ENCODE measurements around the gene GPR108. TPM values are rescaled to one million over a fixed set of nuclear protein-coding genes. Genes with fewer than 3 reads are reported as not detected.

GPR108 gene
- total and polyA plus RNA-seq, 2 experiments from 2014 or later = 66.6 to 120 TPM

DNA sequence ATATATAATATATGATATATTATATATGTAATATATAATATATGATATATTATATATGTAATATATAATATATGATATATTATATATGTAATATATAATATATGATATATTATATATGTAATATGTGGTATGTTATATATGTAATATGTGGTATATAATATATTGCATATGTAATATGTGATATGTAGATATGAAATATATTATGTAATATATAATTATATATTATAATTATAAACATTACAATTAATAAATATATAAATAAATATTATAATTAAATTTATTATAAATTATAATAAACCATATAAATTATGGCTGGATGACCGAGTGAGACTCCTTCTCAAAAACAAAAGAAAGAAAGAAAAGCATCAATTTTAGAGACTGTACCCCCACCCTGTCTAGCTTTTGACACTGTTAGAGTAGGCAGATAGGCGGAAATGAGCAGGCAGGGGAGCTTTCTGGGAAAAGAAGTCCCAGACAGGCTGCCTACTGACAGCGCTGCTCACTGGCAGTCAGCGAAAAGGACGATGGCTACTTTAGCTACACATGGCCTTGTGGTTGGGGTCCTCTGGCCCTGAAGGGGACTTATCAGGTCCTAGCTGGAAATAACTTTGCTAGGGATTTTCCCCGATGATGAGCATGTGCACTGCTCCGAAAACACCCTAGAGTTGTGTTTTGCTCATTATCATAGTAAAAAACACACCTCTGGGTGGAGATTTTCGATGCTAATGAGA lies 36.6 kb downstream of the GPR108 start:
- no peaks in the 10 kb centered on the region for H3K9me2 ChIP-seq (replicated peaks; ENCODE audit: insufficient read depth)
- H4K20me1 ChIP-seq (ENCODE audit: insufficient read depth, poor library complexity, severe bottlenecking) = no peaks in the 10 kb centered on the region
- H2AFZ ChIP-seq = no peak overlapping the region
- no peaks in the 10 kb centered on the region for H3K27me3 ChIP-seq
- DNase-seq (ENCODE audit: low spot score) = no peak
- H3K4me1 ChIP-seq (ENCODE audit: insufficient read depth) = no peaks in the 10 kb centered on the region
- H3K27ac ChIP-seq = no peak overlapping the region
- no peaks in the 10 kb centered on the region for H3K79me2 ChIP-seq
- H3K4me2 ChIP-seq = no peak overlapping the region
- H3K9me3 ChIP-seq (ENCODE audit: low read depth) = no peaks in the 10 kb centered on the region
- 89% methylated on average over 8 of the region's 8 CpGs for WGBS (ENCODE audit: low lambda C conversion rate, missing lambda C conversion rate)
- no peaks in the 10 kb centered on the region for H3K36me3 ChIP-seq (replicated peaks; ENCODE audit: insufficient read depth, low read depth)
- no peak overlapping the region for H3K4me3 ChIP-seq
- TF ChIP-seq EZH2 (IDR thresholded peaks at IDR 0.05; ENCODE audit: borderline replicate concordance) = no peak
- TF ChIP-seq, protein P1, sequence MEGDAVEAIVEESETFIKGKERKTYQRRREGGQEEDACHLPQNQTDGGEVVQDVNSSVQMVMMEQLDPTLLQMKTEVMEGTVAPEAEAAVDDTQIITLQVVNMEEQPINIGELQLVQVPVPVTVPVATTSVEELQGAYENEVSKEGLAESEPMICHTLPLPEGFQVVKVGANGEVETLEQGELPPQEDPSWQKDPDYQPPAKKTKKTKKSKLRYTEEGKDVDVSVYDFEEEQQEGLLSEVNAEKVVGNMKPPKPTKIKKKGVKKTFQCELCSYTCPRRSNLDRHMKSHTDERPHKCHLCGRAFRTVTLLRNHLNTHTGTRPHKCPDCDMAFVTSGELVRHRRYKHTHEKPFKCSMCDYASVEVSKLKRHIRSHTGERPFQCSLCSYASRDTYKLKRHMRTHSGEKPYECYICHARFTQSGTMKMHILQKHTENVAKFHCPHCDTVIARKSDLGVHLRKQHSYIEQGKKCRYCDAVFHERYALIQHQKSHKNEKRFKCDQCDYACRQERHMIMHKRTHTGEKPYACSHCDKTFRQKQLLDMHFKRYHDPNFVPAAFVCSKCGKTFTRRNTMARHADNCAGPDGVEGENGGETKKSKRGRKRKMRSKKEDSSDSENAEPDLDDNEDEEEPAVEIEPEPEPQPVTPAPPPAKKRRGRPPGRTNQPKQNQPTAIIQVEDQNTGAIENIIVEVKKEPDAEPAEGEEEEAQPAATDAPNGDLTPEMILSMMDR (IDR thresholded peaks at IDR 0.05; ENCODE audit: poor library complexity) = no peak
- TF ChIP-seq EZH2phosphoT487 (IDR thresholded peaks at IDR 0.05; ENCODE audit: low read depth, severe bottlenecking, unreplicated experiment) = no peak

- no peaks in the 10 kb centered on the region for H3K79me2 ChIP-seq
- H2AFZ ChIP-seq = no peak overlapping the region
- H3K36me3 ChIP-seq (replicated peaks; ENCODE audit: insufficient read depth, low read depth) = no peaks in the 10 kb centered on the region
- no peaks in the 10 kb centered on the region for H3K27me3 ChIP-seq
- no peak overlapping the region for H3K4me3 ChIP-seq
- H3K27ac ChIP-seq = no peak overlapping the region
- DNase-seq (ENCODE audit: low spot score) = no peak
- no peaks in the 10 kb centered on the region for H3K9me2 ChIP-seq (replicated peaks; ENCODE audit: insufficient read depth)
- no peak overlapping the region for H3K4me2 ChIP-seq
- no peaks in the 10 kb centered on the region for H3K4me1 ChIP-seq (ENCODE audit: insufficient read depth)
- H3K9me3 ChIP-seq (ENCODE audit: low read depth) = no peaks in the 10 kb centered on the region
- TF ChIP-seq EZH2phosphoT487 (IDR thresholded peaks at IDR 0.05; ENCODE audit: low read depth, severe bottlenecking, unreplicated experiment) = no peak
- TF ChIP-seq, protein P1 (IDR thresholded peaks at IDR 0.05; ENCODE audit: poor library complexity) = no peak
- no peak for TF ChIP-seq EZH2 (IDR thresholded peaks at IDR 0.05; ENCODE audit: borderline replicate concordance)
- no peaks in the 10 kb centered on the region for H4K20me1 ChIP-seq (ENCODE audit: insufficient read depth, poor library complexity, severe bottlenecking)
These were observed 37.4 kb downstream of the GPR108 start for GRCh38 chr19:6699935-6700334.

DNA sequence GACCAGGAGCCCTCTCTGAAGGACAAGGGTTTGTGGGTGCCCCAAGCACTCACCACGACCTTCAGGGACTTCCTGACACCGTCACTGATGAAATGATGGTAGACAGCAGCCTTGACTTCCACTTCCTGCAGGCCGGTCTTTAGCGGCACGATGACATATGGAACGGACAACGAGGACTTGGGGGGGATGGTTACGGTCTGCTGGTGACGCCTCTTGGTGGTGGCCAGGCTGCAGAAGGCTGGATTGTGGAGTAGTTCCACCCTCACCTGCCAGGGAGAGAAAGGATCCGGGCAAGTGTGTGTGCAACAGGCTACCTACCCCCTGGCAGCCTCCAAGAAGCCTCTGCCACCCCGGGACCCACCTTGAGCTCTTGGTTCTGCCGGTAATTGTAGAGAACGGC lies 40.1 kb downstream of the GPR108 start:
- Histone ChIP-seq H3K4me2 (no peak overlapping the region), H4K20me1 (ENCODE audit: insufficient read depth, poor library complexity, severe bottlenecking) (no peaks in the 10 kb centered on the region), H3K9me3 (ENCODE audit: low read depth) (no peaks in the 10 kb centered on the region), H3K36me3 (replicated peaks; ENCODE audit: insufficient read depth, low read depth) (no peaks in the 10 kb centered on the region), H3K79me2 (no peaks in the 10 kb centered on the region), H3K27ac (no peak overlapping the region), H2AFZ (no peak overlapping the region), H3K4me3 (no peak overlapping the region), H3K9me2 (replicated peaks; ENCODE audit: insufficient read depth) (no peaks in the 10 kb centered on the region), H3K27me3 (no peaks in the 10 kb centered on the region), H3K4me1 (ENCODE audit: insufficient read depth) (no peaks in the 10 kb centered on the region)
- DNase-seq (ENCODE audit: low spot score) = no peak
- WGBS (ENCODE audit: low lambda C conversion rate, missing lambda C conversion rate) = 89% methylated on average over 13 of the region's 13 CpGs
- TF ChIP-seq EZH2phosphoT487 (IDR thresholded peaks at IDR 0.05; ENCODE audit: low read depth, severe bottlenecking, unreplicated experiment) (no peak), EZH2 (IDR thresholded peaks at IDR 0.05; ENCODE audit: borderline replicate concordance) (no peak)
- TF ChIP-seq, protein P1 (IDR thresholded peaks at IDR 0.05; ENCODE audit: poor library complexity) = no peak

Data from hepatocyte (in vitro differentiated cells).